ENCODE data around the gene ROBO1. TPM values are rescaled to one million over a fixed set of nuclear protein-coding genes. Genes with fewer than 3 reads are reported as not detected.

Gene ROBO1
- total RNA-seq, 1 donor from 2014 or later, result 20.8 TPM

GRCh38 chr3:79115458-79115857 is 652.3 kb downstream of the ROBO1 start:
- TF ChIP-seq CTCF (IDR thresholded peaks at IDR 0.05; ENCODE audit: insufficient read depth, low read length, severe bottlenecking), result no peak
- FAIRE-seq (no peak), DNase-seq (ENCODE audit: low read depth) (no peak)
- Histone ChIP-seq H3K27me3 (ENCODE audit: control insufficient read depth, insufficient read depth, low read length) (no peaks in the 10 kb centered on the region), H3K4me3 (ENCODE audit: low read depth, low read length) (no peak overlapping the region), H3K36me3 (ENCODE audit: control insufficient read depth, insufficient read depth, low read length) (no peaks in the 10 kb centered on the region)

- Histone ChIP-seq H3K27me3 (ENCODE audit: control insufficient read depth, insufficient read depth, low read length) (no peaks in the 10 kb centered on the region), H3K4me3 (ENCODE audit: low read depth, low read length) (no peak overlapping the region), H3K36me3 (ENCODE audit: control insufficient read depth, insufficient read depth, low read length) (no peaks in the 10 kb centered on the region)
- peak; percentile 81 for DNase-seq (ENCODE audit: low read depth)
- no peak for FAIRE-seq
- TF ChIP-seq CTCF (IDR thresholded peaks at IDR 0.05; ENCODE audit: insufficient read depth, low read length, severe bottlenecking), result no peak
These were observed 653.9 kb downstream of the ROBO1 start for GRCh38 chr3:79113876-79114275.

- no peak for DNase-seq (ENCODE audit: low read depth)
- Histone ChIP-seq H3K36me3 (ENCODE audit: control insufficient read depth, insufficient read depth, low read length) (no peaks in the 10 kb centered on the region), H3K27me3 (ENCODE audit: control insufficient read depth, insufficient read depth, low read length) (no peaks in the 10 kb centered on the region), H3K4me3 (ENCODE audit: low read depth, low read length) (no peak overlapping the region)
- FAIRE-seq, result no peak
- no peak for TF ChIP-seq CTCF (IDR thresholded peaks at IDR 0.05; ENCODE audit: insufficient read depth, low read length, severe bottlenecking)
These were observed 656.3 kb downstream of the ROBO1 start for GRCh38 chr3:79111375-79112052.

- Histone ChIP-seq H3K27me3 (ENCODE audit: control insufficient read depth, insufficient read depth, low read length) (no peaks in the 10 kb centered on the region), H3K36me3 (ENCODE audit: control insufficient read depth, insufficient read depth, low read length) (no peaks in the 10 kb centered on the region), H3K4me3 (ENCODE audit: low read depth, low read length) (no peak overlapping the region)
- no peak for TF ChIP-seq CTCF (IDR thresholded peaks at IDR 0.05; ENCODE audit: insufficient read depth, low read length, severe bottlenecking)
- DNase-seq (ENCODE audit: low read depth) (no peak), FAIRE-seq (no peak)
These were observed 658.0 kb downstream of the ROBO1 start for GRCh38 chr3:79109754-79110153.

DNA sequence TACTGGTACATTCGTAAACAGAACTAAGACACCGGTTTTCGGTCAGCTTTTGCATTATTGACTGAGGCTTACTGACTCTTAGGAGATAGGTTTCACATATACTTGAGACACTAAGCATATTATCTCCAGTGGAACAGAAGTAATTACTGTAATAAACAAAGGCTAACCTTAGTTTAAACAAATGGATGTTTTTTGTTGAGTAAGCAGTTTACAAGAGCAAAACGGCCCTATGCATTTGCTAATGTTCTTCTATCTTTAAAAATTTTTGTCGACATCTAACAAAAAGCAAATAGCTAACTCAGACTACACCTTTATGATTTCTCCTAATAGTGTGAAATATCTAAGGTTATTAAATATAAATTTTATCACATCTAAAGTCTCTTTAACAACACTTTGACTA is 664.5 kb downstream of the ROBO1 start:
- no peaks in the 10 kb centered on the region for H3K27me3 ChIP-seq (ENCODE audit: control insufficient read depth, insufficient read depth, low read length)
- H3K4me3 ChIP-seq (ENCODE audit: low read depth, low read length), result no peak overlapping the region
- DNase-seq (ENCODE audit: low read depth) (no peak), FAIRE-seq (no peak)
- TF ChIP-seq CTCF (IDR thresholded peaks at IDR 0.05; ENCODE audit: insufficient read depth, low read length, severe bottlenecking), result no peak
- no peaks in the 10 kb centered on the region for H3K36me3 ChIP-seq (ENCODE audit: control insufficient read depth, insufficient read depth, low read length)

Data from bronchial epithelial cell (primary cell).